ENCODE results near the gene AP5Z1. TPM values are rescaled to one million over a fixed set of nuclear protein-coding genes. Genes with fewer than 3 reads are reported as not detected.

AP5Z1 gene
- total RNA-seq, 1 experiment from 2014 or later = 37.2 TPM

GRCh38 chr7:4837803-4838625 is 62.6 kb downstream of the AP5Z1 start:
- DNase-seq (ENCODE audit: low read depth) = no peak

GRCh38 chr7:4838626-4839334 is 63.4 kb downstream of the AP5Z1 start:
- no peak for DNase-seq (ENCODE audit: low read depth)

DNA sequence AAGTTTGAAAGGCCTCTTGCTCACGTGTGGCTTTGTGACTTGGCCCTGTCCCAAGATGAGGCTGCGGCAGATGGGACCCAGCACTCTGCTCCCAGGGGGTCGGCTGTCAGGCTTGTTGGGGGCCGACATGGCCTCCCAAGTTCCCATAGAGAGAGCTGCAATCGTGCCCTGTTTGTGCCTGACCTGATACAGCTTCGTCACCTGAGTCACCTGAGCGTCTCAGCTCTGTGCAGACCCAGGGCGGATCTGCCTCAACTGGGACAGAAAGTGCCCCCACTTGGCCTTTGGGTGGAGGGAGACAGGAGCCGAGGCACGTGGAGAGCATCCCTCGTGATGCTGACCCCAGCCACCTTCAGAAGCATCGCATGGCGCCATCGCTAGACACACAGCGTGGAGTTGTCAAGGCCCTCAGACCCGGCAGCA is 64.7 kb downstream of the AP5Z1 start:
- DNase-seq (ENCODE audit: low read depth) = no peak

Other genes with a start within 250 kb of the AP5Z1 start
- 12.9 and 20.9 TPM in 2 replicates for gene FOXK1, start 93.3 kb upstream of the AP5Z1 start, total RNA-seq (2014; rRNA removed; shearing (Covaris generic))
- not detected in 2 replicates for gene PAPOLB, start 86.4 kb downstream of the AP5Z1 start, total RNA-seq (2014; rRNA removed; shearing (Covaris generic))
- 0.40 and 3.4 TPM in 2 replicates for gene RADIL, start 108.1 kb downstream of the AP5Z1 start, total RNA-seq (2014; rRNA removed; shearing (Covaris generic))
- gene MMD2, start 183.6 kb downstream of the AP5Z1 start, total RNA-seq (2014; rRNA removed; shearing (Covaris generic)) = not detected in 2 replicates

Data from Daoy (cell line).